ENCODE data around the gene AKIP1. TPM values are rescaled to one million over a fixed set of nuclear protein-coding genes. Genes with fewer than 3 reads are reported as not detected.
A peak's percentile ranks its signal among the peaks of the same experiment; 100 is the strongest.

AKIP1 gene
- total RNA-seq, 1 experiment from 2014 or later, result 85.2 TPM

DNA sequence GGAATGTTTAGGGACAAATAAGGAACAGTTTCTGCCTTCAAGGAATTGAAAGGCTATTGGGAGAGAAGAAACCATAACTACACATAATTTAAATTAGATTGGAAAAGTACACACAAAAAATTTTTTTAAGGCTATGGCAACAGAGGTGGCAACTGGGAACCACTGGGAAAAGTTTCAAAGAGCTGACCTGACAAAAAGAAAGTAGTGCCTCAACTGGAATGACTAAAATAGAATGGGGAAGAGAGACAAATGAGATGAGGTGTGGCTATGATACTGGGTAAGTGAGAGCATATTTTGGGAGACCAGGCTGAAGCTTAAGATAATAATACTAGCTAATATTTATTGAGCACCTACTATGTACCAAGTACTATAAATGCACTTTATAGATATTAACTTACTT, 2.9 kb upstream of the AKIP1 start:
- Histone ChIP-seq H3K4me3 (ENCODE audit: low read depth in 2 of 2, low read length in 2 of 2) (no peak overlapping the region), H3K27me3 (ENCODE audit: control insufficient read depth, insufficient read depth, low read length) (no peaks in the 10 kb centered on the region), H3K9me3 (ENCODE audit: control insufficient read depth, insufficient read depth, low read depth, low read length) (no peaks in the 10 kb centered on the region), H3K4me1 (ENCODE audit: control insufficient read depth, insufficient read depth, low read length) (peaks cover 15% of the 10 kb centered on the region), H3K27ac (ENCODE audit: low read length) (no peak overlapping the region), H3K36me3 (ENCODE audit: control insufficient read depth, insufficient read depth, low read length) (no peaks in the 10 kb centered on the region)
- CTCF ChIA-PET, result interaction anchor here (1.2 kb wide), 1 partner anchor 94 kb away, joined by 3 read pairs; no protein-coding TSS in a partner anchor
- intact Hi-C loops (cut with micrococcal nuclease; ENCODE audit: unreplicated experiment) (no loop called here), in situ Hi-C loops (cut with HindIII; ENCODE audit: low pct_unique_long_range_greater_than_20kb, low sequenced_read_pairs) (no loop called here)
- POLR2A ChIA-PET, result interaction anchor here (0.6 kb wide), 1 partner anchor 37 kb away, joined by 3 read pairs; no protein-coding TSS in a partner anchor
- ATAC-seq, result no peak
- no peak for TF ChIP-seq SIN3A (IDR thresholded peaks at IDR 0.05; ENCODE audit: borderline replicate concordance, insufficient read depth, low read depth, low read length)
- no peak for TF ChIP-seq CTCF (IDR thresholded peaks at IDR 0.05)
- TF ChIP-seq, protein P1, sequence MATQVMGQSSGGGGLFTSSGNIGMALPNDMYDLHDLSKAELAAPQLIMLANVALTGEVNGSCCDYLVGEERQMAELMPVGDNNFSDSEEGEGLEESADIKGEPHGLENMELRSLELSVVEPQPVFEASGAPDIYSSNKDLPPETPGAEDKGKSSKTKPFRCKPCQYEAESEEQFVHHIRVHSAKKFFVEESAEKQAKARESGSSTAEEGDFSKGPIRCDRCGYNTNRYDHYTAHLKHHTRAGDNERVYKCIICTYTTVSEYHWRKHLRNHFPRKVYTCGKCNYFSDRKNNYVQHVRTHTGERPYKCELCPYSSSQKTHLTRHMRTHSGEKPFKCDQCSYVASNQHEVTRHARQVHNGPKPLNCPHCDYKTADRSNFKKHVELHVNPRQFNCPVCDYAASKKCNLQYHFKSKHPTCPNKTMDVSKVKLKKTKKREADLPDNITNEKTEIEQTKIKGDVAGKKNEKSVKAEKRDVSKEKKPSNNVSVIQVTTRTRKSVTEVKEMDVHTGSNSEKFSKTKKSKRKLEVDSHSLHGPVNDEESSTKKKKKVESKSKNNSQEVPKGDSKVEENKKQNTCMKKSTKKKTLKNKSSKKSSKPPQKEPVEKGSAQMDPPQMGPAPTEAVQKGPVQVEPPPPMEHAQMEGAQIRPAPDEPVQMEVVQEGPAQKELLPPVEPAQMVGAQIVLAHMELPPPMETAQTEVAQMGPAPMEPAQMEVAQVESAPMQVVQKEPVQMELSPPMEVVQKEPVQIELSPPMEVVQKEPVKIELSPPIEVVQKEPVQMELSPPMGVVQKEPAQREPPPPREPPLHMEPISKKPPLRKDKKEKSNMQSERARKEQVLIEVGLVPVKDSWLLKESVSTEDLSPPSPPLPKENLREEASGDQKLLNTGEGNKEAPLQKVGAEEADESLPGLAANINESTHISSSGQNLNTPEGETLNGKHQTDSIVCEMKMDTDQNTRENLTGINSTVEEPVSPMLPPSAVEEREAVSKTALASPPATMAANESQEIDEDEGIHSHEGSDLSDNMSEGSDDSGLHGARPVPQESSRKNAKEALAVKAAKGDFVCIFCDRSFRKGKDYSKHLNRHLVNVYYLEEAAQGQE (IDR thresholded peaks at IDR 0.05; ENCODE audit: insufficient read depth in 1 of 2, low read depth in 2 of 2, low read length in 1 of 2), result no peak
- TF ChIP-seq TCF7L2 (IDR thresholded peaks at IDR 0.05; ENCODE audit: low read depth, low read length), result no peak
- no peak for TF ChIP-seq POLR2AphosphoS5 (IDR thresholded peaks at IDR 0.05; ENCODE audit: low read depth, low read length)
- no peak for DNase-seq (ENCODE audit: low read depth, low spot score)
- no TSS peak for BruUV-seq (replicated peaks)

DNA sequence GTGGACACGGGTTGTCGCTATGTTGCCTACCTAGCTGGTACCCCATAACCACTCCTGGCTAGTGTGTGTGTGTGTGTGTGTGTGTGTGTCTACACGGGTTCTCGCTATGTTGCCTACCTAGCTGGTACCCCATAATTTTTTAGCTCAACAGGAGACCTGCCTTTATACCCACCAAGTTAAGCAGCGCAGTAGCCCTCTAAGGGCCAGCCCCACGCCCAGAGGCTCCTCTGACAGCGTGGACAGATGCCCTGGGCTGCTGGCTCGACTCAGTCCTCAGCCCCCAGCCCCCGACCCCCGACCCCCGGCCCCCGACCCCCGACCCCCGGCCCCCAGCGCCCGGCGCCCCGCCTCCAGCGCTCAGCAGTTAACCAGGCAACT, 351 bp upstream of the AKIP1 start:
- Histone ChIP-seq H3K4me3 (ENCODE audit: low read depth in 2 of 2, low read length in 2 of 2) (peak overlapping the region; percentile 72 to 75), H3K4me1 (ENCODE audit: control insufficient read depth, insufficient read depth, low read length) (peaks cover 28% of the 10 kb centered on the region), H3K27me3 (ENCODE audit: control insufficient read depth, insufficient read depth, low read length) (no peaks in the 10 kb centered on the region), H3K36me3 (ENCODE audit: control insufficient read depth, insufficient read depth, low read length) (peaks cover 4% of the 10 kb centered on the region), H3K9me3 (ENCODE audit: control insufficient read depth, insufficient read depth, low read depth, low read length) (no peaks in the 10 kb centered on the region), H3K27ac (ENCODE audit: low read length) (peak overlapping the region; percentile 70)
- ATAC-seq, result peak; percentile 40
- DNase-seq (ENCODE audit: low read depth, low spot score), result no peak
- in situ Hi-C loops (cut with HindIII; ENCODE audit: low pct_unique_long_range_greater_than_20kb, low sequenced_read_pairs), result no loop called here
- ChIA-PET CTCF (interaction anchor here (0.6 kb wide), 1 partner anchor 27 kb away, joined by 4 read pairs; no protein-coding TSS in a partner anchor), POLR2A (interaction anchor here (0.5 to 0.6 kb wide), 5 partner anchors 44 to 804 kb away, joined by 3 to 15 read pairs (median 5); no protein-coding TSS in a partner anchor)
- BruUV-seq (replicated peaks), result no TSS peak
- intact Hi-C loops (cut with micrococcal nuclease; ENCODE audit: unreplicated experiment), result loop anchor here (5.0 kb wide), 1 partner anchor 227 kb away; no protein-coding TSS in a partner anchor
- TF ChIP-seq TCF7L2 (IDR thresholded peaks at IDR 0.05; ENCODE audit: low read depth, low read length) (no peak), SIN3A (IDR thresholded peaks at IDR 0.05; ENCODE audit: borderline replicate concordance, insufficient read depth, low read depth, low read length) (no peak), POLR2AphosphoS5 (IDR thresholded peaks at IDR 0.05; ENCODE audit: low read depth, low read length) (no peak), CTCF (IDR thresholded peaks at IDR 0.05) (no peak)
- TF ChIP-seq, protein P1 (IDR thresholded peaks at IDR 0.05; ENCODE audit: insufficient read depth in 1 of 2, low read depth in 2 of 2, low read length in 1 of 2), result no peak

Data from Panc1 (cell line).